ENCODE data around the gene OR2AK2. TPM values are rescaled to one million over a fixed set of nuclear protein-coding genes. Genes with fewer than 3 reads are reported as not detected.

OR2AK2 gene
- total and polyA plus RNA-seq, 2 of the 8 experiments (the other 6 are each of a cell fraction or from before 2014, with no cell fraction given) = not detected

GRCh38 chr1:247961791-247962190 is 3.2 kb upstream of the OR2AK2 start (continued):
- TF ChIP-seq CHD7 (IDR thresholded peaks at IDR 0.05; ENCODE audit: insufficient replicate concordance, low read length) (no peak), TBP (IDR thresholded peaks at IDR 0.05; ENCODE audit: low read depth, low read length) (no peak), PHF8 (conservative IDR thresholded peaks at IDR 0.05; ENCODE audit: low read depth, low read length) (no peak), ATF3 (IDR thresholded peaks at IDR 0.05; ENCODE audit: insufficient read depth, low read depth, low read length) (no peak), RXRA (IDR thresholded peaks at IDR 0.05; ENCODE audit: insufficient read depth, low read depth, low read length) (no peak), SAP30 (IDR thresholded peaks at IDR 0.05; ENCODE audit: insufficient read depth, insufficient replicate concordance, low read length) (no peak), JUN (IDR thresholded peaks at IDR 0.05; ENCODE audit: low read depth, low read length) (no peak), MAFK (IDR thresholded peaks at IDR 0.05; ENCODE audit: low read depth, low read length) (no peak), ASH2L (IDR thresholded peaks at IDR 0.05; ENCODE audit: low read length) (no peak), SP1 (IDR thresholded peaks at IDR 0.05; ENCODE audit: low read depth, low read length) (no peak), ZNF274 (IDR thresholded peaks at IDR 0.05; ENCODE audit: borderline replicate concordance, extremely low read depth, low read length) (no peak), EZH2 (IDR thresholded peaks at IDR 0.05; ENCODE audit: low read depth, low read length, severe bottlenecking) (no peak)
